ENCODE measurements around the gene SUCO. TPM values are rescaled to one million over a fixed set of nuclear protein-coding genes. Genes with fewer than 3 reads are reported as not detected.

The SUCO gene
- polyA plus RNA-seq, 1 of the 3 experiments (the other 2 are of a cell fraction), result 5.4 TPM

DNA sequence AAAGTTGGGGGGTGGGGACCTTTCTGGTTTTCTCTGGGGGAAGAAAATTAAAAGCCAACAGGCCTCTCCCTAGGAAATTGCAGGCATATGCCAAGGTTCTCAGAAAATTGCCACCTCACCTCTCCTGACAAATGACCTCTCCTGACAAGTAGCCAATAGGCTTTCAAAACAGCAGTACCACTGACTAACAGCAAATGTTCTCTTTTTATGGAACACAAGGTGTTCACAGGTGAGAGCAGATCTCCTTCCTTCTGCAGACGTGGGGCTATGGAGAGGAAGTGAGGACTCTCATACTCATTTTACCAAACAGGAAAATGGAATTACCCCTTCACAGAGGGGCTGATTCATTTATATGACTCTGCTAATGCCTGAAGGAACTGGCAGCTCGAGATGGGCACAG is 32.7 kb upstream of the SUCO start:
- CTCF ChIA-PET, result no interaction called here
- no peak overlapping the region for H3K4me2 ChIP-seq

DNA sequence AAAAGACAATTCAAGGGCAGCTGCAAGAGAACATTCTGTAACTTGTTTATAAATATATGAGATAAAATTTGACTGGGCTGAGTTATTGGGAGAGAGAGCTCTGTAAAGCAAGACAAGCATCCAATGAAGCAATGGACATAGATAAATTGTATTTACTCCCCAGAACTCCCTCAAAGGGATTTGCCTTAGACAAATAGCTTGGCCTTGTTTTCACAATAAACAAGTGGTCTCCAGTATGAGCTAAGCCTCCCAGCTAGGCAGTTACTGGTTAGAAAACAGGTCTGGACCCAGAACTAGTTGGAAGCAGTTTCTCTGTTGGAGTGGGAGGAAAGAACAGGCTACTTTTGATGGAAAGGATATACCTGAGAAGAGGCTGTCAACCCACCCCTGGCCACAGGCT is 25.2 kb upstream of the SUCO start:
- POLR2A ChIA-PET, result no interaction called here
- Histone ChIP-seq H3K4me3 (ENCODE audit: low read depth in 2 of 2, low read length in 1 of 2) (no peak overlapping the region), H3K4me2 (no peak overlapping the region), H3K9me3 (no peaks in the 10 kb centered on the region), H3K4me1 (ENCODE audit: control insufficient read depth in 1 of 2, insufficient read depth in 2 of 2, low read depth in 1 of 2, low read length in 1 of 2) (no peaks in the 10 kb centered on the region), H3K27ac (ENCODE audit: low read depth in 2 of 2, low read length in 1 of 2) (no peak overlapping the region), H2AFZ (ENCODE audit: low read depth) (no peak overlapping the region), H3F3A (replicated peaks; ENCODE audit: insufficient read depth) (peaks cover 5% of the 10 kb centered on the region), H3K9me2 (no peaks in the 10 kb centered on the region), H3K36me3 (replicated peaks in 1 of 2; ENCODE audit: control insufficient read depth in 1 of 2, insufficient read depth in 2 of 2, low read length in 1 of 2) (peaks cover 0 to 3% of the 10 kb centered on the region in 2 experiments), H3K9ac (no peak overlapping the region), H3K79me2 (ENCODE audit: insufficient read depth) (no peaks in the 10 kb centered on the region), H3K27me3 (ENCODE audit: insufficient read depth) (peaks cover 7% of the 10 kb centered on the region; the same call in 1 of the 2 replicates), H4K20me1 (ENCODE audit: insufficient read depth) (no peaks in the 10 kb centered on the region)
- TF ChIP-seq ELF1 (IDR thresholded peaks at IDR 0.05) (no peak), YY1 (IDR thresholded peaks at IDR 0.05; ENCODE audit: low read depth) (no peak), RFX5 (IDR thresholded peaks at IDR 0.05; ENCODE audit: low read length) (no peak), POLR2AphosphoS5 (IDR thresholded peaks at IDR 0.05; ENCODE audit: low read depth, low read length) (no peak), MXI1 (IDR thresholded peaks at IDR 0.05; ENCODE audit: low read depth, low read length) (no peak)
- CTCF ChIA-PET, result interaction anchor here (1.1 to 1.2 kb wide), 2 partner anchors 64 to 505 kb away, joined by 3 to 4 read pairs; partner anchors contain the start of gene PIGC
- DNase-seq, result no peak

More for the DNA sequence above, 32.7 kb upstream of the SUCO start:
- DNase-seq, result no peak
- Histone ChIP-seq H4K20me1 (ENCODE audit: insufficient read depth) (no peaks in the 10 kb centered on the region), H3K9me2 (no peaks in the 10 kb centered on the region), H2AFZ (ENCODE audit: low read depth) (no peak overlapping the region), H3K36me3 (replicated peaks in 1 of 2; ENCODE audit: control insufficient read depth in 1 of 2, insufficient read depth in 2 of 2, low read length in 1 of 2) (no peaks in the 10 kb centered on the region), H3K79me2 (ENCODE audit: insufficient read depth) (no peaks in the 10 kb centered on the region), H3K4me1 (ENCODE audit: control insufficient read depth in 1 of 2, insufficient read depth in 2 of 2, low read depth in 1 of 2, low read length in 1 of 2) (peaks cover 0 to 4% of the 10 kb centered on the region in 2 experiments; a peak in 2 of 4 replicates), H3K27ac (ENCODE audit: low read depth in 2 of 2, low read length in 1 of 2) (no peak overlapping the region), H3K27me3 (ENCODE audit: insufficient read depth) (peaks cover 3% of the 10 kb centered on the region; the same call in 1 of the 2 replicates), H3K9me3 (no peaks in the 10 kb centered on the region), H3F3A (replicated peaks; ENCODE audit: insufficient read depth) (no peaks in the 10 kb centered on the region), H3K4me3 (ENCODE audit: low read depth in 2 of 2, low read length in 1 of 2) (no peak overlapping the region), H3K9ac (no peak overlapping the region)
- POLR2A ChIA-PET, result interaction anchor here (1.0 kb wide), 1 partner anchor 9 kb away, joined by 3 read pairs; no protein-coding TSS in a partner anchor
- WGBS (ENCODE audit: low lambda C conversion rate), result 57% methylated on average over 2 of the region's 2 CpGs
- no peak for TF ChIP-seq MXI1 (IDR thresholded peaks at IDR 0.05; ENCODE audit: low read depth, low read length)
- TF ChIP-seq EP300 (IDR thresholded peaks at IDR 0.05; ENCODE audit: borderline replicate concordance in 1 of 2, low read depth in 1 of 2, low read length in 1 of 2), result no peak
- TF ChIP-seq GABPA (IDR thresholded peaks at IDR 0.05; ENCODE audit: low read depth), result no peak
- no peak for TF ChIP-seq FOXJ3 (CRISPR knock-in tag; IDR thresholded peaks at IDR 0.05)
- TF ChIP-seq SIN3A (IDR thresholded peaks at IDR 0.05; ENCODE audit: borderline replicate concordance, low read depth, low read length), result no peak
- no peak for TF ChIP-seq TEAD4 (IDR thresholded peaks at IDR 0.05; ENCODE audit: borderline replicate concordance, insufficient read depth)
- TF ChIP-seq JUND (IDR thresholded peaks at IDR 0.05), result no peak
- no peak for TF ChIP-seq EZH2phosphoT487 (IDR thresholded peaks at IDR 0.05; ENCODE audit: borderline replicate concordance, low read depth)
- TF ChIP-seq, protein P1, sequence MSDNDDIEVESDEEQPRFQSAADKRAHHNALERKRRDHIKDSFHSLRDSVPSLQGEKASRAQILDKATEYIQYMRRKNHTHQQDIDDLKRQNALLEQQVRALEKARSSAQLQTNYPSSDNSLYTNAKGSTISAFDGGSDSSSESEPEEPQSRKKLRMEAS (IDR thresholded peaks at IDR 0.05; ENCODE audit: low read depth), result no peak
- TF ChIP-seq POLR2AphosphoS5 (IDR thresholded peaks at IDR 0.05; ENCODE audit: low read depth, low read length), result no peak
- TF ChIP-seq SMC3 (IDR thresholded peaks at IDR 0.05; ENCODE audit: low read depth, low read length), result no peak
- TF ChIP-seq FOSL2 (IDR thresholded peaks at IDR 0.05; ENCODE audit: borderline replicate concordance, low read depth), result no peak

Measured in SK-N-SH (cell line).